GM21423 (cell line): Measurements from ENCODE around the gene GNL2.
A peak's percentile ranks its signal among the peaks of the same experiment; 100 is the strongest.
"Not testable (repeated sequence)": the region's sequence is repeated elsewhere in the genome, so short reads cannot be mapped to it uniquely, and the experiment has no call there.

Experiments
- ATAC-seq: cut with Tn5 transposase; IDR thresholded peaks from one replicate; pipeline ENCODE4 v1.9.1; 2021; ENCODE audit warnings: mild to moderate bottlenecking, moderate library complexity; ENCODE audit not compliant: unreplicated experiment

GNL2 gene

DNA sequence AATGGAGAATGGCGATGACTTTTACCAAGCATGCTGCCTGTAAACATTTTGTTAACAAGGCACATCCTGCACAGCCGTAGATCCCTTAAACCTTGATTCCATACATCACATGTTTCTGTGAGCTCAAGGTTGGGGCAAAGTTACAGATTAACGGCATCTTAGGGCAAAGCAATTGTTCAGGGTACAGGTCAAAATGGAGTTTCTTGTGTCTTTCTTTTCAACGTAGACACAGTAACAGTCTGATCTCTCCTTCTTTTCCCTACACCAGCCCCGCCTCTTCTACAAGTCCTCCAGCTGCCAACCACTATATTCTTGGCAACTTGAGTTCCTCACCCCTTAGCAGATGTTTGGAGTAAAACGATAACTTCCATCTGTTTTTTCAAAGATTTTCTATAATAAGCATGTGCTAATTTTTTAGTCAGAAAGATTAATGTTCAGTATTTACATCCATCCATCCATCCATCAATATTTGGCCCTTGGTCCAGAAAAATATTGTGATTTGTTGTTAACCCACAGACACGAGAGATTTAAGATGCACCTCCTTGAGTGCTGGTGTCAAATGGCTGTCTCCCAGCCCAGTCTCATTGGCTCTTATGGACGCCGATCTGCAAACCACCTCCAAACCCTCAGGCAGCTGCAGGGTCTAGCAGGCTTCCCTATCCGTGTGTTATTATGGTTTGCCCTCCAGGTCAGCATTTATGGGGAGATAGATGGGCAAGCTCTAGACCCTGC lies 35.2 kb downstream of the GNL2 start:
- ATAC-seq, result no peak

DNA sequence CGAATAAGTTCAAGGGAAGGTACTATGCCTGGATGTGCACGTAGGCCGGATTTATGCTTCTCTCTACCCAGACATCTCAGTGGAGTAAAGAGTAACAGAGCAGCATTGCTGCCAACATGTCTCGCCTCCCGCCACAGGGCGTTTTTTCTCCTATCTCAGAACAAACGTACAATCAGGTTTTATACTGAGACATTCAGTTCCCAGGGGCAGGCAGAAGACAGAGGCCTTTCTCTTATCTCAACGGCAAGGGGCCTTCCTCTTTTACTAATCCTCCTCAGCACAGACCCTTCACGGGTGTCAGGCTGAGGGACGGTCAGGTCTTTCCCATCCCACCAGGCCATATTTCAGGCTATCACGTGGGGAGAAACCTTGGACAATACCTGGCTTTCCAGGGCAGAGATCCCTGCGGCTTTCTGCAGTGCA lies 35.8 kb downstream of the GNL2 start:
- not testable (repeated sequence) for ATAC-seq

DNA sequence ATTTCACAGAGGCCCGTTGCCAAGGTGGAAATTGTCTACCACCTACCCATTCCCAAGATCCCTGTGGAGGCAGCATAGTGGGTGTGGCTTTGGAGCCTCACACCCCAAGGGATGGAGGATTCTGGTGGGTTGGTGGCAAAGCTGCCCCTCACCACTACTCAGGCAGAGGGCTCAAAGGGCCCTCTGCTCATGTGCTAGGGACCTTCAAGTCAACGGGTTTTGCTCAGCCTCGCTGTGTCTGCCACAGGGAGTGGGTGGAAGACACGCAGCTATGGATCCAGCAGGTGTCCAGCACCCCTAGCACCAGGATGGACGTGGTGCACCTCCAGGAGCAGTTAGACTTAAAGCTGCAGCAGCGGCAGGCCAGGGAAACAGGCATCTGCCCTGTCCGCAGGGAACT lies 36.7 kb downstream of the GNL2 start:
- no peak for ATAC-seq

DNA sequence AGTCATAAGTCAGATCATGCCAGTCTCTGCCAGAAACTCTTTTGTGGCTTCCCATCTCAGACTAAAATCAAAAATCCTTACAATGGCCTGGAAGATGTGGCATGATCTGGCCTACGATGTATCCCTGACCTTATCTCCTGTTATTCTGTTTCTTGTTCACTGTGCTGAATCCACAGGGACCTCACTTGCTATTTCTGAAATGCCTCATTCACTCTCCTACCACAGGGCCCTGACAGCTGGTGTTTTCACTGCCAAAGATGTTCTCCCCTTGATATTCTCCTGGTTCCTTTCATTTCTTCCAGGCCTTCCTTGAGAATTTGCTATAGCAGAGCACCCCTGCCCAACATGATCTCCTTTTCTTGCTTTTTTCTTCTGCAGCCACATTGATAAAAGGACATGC lies 37.3 kb downstream of the GNL2 start:
- no peak for ATAC-seq

DNA sequence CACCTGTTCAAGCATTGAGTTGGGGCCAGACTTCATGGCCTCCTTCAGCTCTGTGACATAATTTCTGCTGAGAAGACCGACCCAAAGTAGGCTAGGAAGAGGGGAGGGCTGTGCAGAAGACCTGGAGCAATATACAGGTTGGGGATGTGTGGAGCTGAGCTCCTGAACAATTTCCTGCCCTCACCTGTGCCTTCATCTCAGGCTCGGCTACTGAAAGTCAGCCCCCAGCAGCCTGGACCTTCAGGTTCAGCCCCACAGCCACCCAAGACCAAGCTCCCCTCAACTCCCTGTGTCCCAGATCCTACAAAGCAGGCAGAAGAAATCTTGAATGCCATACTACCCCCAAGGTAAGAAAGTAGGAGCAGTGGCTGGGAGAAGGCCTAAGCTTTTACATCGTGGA lies 38.3 kb downstream of the GNL2 start:
- ATAC-seq, result no peak

DNA sequence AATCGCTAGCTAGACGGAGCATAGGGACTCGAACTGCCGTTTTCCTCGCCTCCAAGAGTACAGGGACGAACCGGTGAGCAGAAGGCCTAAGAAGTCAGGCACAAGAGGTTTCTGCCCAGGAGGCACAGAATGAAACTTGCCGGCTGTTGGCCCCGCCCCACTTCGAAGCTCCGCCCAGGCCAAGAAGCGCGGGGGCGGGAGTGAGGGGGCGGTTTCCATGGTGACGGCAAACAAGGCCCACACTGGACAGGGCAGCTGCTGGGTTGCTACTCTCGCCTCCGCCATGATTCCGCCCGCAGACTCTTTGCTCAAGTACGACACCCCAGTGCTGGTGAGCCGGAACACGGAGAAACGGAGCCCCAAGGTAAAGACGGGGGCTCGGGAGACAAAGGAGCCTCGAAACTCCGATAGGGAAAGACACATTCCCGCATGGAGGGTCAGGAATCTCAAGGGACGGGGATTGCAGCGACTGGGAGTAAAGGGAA lies 39.0 kb downstream of the GNL2 start, which contains the start of gene DNALI1:
Gene DNALI1 (plus strand): TSS at position 229 of the 485 bp plus-strand sequence. CDS start 55 bp downstream, at position 284.
- no peak for ATAC-seq

DNA sequence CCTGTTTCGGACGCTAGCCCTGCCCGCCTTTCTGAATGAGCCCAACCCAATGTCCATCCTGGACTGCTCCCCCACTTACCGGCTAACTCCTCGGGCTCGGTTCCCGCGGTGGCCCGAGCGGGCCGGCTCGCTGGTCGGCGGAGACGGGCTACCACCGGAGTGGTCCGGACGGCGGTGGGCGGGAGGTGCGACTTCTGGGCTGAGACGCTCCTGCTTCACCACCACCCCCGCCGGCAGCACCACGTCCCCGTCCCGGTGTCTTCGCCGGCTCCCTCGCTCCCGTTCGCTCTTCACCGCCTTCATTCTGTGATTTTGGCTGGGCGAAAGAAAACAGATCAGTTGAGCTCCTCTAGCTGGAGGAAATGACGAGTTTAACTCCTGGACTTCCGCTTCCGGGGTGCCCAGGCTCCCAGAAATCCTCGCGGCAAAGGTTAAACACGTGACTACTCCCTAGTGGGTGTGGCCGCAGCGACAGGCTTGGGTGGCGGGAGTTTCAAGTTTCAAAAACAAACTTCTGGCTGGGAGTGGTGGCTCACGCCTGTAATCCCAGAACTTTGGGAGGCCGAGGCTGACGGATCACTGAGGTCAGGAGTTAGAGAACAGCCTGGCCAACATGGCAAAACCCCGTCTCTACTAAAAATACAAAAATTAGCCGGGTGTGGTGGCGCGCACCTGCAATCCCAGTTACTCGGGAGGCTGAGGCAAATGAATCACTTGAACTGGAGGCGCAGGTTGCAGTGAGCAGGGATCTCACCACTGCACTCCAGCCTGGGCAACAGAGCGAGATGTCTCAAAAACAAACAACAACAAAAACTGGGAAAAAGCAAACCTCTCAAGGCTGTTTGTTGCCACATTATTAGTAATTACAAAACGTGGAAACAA lies 41.6 kb downstream of the GNL2 start, which contains the start of gene SNIP1:
Gene SNIP1 (minus strand): TSS at position 367 of the 882 bp plus-strand sequence. CDS start 64 bp downstream, at position 303.
- ATAC-seq, result peak; percentile 84

DNA sequence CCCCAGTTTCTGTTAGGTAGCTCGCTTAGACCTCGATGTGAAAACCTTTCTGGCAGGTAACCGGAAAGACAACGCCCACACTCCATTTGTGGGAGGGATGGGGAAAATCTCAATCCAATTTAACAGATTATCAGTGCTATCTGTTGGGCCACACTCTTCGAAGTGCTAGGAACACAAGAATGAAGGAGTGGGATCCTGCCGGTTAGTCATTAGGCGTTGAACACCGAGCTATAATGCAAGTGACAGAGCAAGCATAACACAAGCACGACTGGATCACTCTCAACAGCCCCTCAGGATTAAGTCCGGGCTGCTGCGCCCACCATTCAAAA lies 42.2 kb downstream of the GNL2 start:
- ATAC-seq, result no peak

DNA sequence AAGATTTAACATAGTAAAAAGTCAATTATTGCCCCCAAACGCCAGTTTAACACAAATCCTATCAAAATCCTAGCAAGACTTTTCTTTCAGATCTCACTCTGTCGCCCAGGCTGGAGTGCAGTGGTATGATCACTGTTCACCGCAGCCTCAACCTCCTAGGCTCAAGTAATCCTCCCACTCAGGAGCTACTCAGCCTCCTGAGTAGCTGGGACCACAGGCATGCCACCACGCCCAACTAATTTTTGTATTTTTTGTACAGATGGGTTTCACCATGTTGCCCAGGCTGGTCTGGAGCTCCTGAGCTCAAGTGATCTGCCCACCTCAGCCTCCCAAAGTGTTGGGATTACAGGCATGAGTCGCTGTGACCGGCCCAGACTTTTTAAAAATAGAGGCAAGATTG lies 46.4 kb downstream of the GNL2 start:
- no peak for ATAC-seq

DNA sequence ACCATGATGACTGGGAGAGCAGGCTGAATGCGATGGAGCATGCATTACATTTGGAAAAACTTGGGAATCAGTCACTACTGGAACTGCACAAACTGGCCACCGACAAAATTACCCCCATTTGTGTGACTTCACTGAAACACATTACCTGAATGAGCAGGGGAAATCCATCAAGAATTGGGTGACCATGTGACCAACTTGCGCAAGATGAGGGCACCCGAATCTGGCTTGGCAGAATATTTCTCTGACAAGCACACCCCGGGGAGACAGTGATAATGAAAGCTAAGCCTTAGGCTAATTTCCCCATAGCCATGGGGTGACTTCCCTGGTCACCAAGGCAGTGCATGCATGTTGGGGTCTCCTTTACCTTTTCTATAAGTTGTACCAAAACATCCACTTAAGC lies 50.7 kb downstream of the GNL2 start:
- no peak for ATAC-seq

DNA sequence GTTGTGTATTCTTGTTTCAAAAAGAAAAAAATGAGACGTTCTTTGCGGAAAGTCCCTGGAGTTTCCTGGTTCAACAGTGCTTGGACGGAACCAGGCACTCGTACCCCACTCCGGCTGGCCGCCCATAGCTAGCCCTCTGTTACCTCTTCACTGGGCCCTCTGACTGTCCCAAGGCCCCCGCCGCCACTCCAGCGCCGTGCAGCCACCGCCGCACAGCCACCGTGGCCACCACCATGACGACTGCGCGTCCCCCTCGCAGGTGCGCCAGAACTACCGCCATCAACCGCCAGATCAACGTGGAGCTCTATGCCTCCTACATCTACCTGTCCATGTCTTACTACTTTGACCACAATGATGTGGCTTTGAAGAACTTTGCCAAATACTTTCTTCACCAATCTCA lies 51.2 kb downstream of the GNL2 start:
- no peak for ATAC-seq

DNA sequence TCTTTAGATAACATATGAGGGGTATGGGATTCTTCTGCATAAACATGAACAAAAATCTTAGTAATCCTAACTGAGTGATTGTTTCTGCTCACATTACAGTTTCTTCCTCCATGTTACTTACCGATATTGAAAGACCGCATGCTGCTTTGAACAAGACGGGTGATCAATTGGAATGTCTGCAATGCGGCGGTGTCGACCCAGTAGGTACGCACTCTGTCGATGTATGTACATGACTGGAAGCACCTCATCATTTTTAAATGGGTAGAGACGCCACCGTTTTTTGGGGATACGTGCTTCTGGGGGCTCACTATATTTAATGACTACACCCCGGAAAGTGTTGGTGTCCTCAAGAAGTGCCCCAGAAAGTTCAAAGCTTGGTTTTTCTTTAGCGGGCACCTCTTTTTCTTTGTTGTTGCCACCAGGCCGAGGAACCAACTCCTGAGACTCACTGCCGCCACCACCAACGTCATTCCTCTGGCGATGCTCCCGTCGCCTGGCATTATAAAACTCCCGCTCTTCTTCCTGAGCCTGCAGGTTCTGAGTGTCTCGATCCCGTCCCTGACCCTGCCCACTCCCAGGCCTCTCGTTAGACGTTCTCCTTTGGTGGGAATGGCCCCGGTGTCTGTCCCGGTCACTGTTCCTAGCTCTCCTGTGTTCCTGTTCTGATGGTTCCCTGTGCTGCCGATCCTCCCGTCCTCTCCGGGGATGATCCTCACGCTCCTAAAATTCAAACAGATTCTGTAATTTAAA lies 55.5 kb downstream of the GNL2 start:
- no peak for ATAC-seq

DNA sequence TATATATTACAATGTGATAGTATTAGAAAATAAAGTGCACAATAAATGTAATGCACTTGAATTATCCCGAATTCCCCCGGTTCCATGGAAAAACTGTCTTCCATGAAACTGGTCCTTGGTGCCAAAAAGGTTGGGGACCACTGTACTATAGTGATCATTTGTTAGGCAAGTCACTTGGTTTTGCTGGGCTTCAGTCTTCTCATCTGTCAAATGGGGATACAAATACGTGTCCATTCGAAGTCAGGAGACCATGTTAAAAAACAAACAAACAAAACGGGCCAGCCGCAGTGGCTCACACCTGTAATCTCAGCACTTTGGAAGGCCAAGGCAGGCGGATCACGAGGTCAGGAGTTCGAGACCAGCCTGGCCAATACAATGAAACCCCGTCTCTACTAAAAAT lies 56.6 kb downstream of the GNL2 start:
- not testable (repeated sequence) for ATAC-seq

DNA sequence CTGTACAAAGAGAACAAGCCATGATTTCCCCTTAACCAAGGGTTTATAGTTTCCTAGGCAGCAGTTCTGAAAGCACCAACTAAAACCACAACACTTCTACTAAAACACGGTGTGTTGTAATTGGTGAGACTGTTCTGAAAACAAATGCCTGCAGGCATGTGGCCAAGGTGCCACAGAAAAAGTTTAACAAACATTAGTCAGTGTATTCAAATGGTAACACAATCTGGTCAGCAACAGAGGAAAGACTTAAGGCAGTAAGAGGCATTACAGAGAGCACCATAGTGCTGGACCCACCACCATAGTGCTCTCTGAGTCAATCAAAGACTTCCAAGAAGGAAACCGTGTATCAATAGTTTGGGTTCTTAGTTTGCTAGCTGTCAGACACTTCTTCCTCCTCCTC lies 58.4 kb downstream of the GNL2 start:
- ATAC-seq, result no peak

DNA sequence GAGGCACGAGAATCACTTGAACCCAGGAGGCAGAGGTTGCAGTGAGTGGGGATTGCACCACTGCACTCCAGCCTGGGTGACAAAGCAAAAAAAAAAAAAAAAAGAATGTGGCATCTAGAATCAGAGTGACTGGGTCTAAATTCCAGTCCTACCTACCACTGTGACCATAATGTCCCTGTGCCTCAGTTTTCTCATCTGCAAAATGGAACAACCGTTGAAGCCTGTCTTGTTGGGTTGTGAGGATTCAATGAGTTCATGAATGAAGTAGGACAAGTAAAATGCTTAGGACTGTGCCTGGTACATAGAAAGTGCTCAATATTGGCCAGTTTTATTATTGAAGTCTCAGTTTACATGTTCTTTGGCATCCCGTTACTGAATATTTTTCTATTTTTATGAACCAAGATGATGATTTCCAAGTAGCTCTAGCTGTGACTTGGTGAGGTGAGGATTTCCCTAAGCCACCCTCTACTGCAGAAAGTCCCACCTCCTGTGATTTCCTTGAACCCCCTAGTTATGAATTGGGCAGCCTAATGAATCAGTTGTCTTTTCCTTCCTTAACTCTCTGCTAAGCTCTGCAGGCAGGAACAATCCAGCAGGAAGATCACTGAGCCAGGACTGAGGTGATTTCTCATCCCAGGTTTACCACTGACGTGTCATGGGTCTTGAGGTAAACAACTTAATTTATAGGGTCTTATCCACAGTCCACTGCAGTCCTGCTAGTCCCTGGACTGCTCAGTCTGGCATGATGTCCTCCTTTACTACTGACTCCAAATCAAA lies 62.2 kb downstream of the GNL2 start:
- ATAC-seq, result no peak

DNA sequence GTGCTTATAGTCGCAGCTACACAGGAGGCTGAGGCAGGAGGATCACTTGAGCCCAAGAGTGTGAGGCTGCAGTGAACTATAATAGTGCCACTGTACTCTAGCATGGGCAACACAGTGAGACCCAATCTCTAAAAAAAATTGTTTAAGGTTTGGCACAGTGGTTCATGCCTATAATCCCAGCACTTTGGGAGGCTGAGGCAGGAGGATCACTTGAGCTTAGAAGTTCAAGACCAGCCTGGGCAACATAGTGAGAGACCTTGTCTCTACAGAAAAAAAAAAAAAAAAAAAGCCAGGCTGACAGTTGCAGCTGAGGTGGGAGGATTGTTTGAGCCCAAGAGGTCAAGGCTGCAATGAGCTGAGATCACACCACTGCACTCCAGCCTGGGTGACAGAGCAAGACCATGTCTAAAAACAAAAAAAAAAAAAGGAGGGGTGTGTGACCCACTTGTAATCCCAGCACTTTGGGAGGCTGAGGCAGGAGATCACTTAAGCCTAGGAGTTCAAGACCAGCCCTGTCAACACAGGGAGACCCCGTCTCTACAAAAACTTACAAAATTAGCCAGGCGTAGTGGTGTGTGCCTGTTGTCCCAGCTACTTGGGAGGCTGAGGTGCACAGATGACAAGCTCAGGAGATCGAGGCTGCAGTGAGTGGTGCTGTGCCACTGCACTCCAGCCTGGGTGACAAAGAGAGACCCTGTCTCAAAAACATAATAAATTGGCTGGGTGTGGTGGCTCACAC lies 63.1 kb downstream of the GNL2 start:
- not testable (repeated sequence) for ATAC-seq

DNA sequence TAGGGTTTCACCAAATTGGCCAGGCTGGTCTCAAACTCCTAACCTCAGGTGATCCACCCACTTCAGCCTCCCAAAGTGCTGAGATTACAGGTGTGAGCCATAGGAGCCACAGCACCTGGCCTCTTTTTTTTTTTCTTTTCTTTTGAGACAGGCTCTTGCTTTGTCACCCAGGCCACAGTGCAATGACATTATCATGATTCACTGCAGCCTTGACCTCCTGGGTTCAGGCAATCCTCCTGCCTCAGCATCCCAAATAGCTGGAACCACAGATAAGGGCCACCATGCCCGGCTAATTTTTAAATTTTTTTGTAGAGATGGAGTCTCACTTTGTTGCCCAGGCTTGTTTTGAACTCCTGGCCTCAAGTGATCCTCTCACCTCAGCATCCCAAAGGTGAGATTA lies 65.8 kb downstream of the GNL2 start:
- not testable (repeated sequence) for ATAC-seq

DNA sequence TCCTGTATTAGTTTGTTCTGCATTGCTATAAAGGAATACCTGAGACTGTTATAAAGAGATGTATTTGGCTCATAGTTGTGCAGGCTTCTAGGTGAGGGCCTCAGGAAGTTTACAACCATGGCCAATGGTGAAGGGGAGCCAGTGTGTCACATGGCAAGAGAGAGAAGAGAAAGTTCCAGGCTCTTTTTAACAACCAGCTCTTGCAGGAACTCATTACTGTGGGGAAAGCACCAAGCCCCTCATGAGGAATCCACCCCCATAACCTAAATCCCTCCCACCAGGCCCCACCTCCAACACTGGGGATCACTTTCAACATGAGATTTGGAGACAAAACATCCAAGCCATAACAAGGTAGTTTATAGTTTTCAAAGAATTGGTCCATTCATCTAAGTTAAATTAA lies 76.1 kb downstream of the GNL2 start:
- ATAC-seq, result no peak

DNA sequence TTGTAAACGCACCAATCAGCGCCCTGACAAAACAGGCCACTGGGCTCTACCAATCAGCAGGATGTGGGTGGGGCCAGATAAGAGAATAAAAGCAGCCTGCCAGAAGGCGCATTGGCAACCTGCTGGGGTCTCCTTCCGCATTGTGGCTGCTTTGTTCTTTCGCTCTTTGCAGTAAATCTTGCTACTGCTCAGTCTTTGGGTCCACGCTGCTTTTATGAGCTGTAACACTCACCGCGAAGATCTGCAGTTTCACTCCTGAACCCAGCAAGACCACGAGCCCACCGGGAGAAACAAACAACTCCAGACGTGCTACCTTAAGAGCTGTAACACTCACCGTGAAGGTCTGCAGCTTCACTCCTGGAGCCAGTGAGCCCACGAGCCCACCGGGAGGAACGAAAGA lies 76.8 kb downstream of the GNL2 start:
- not testable (repeated sequence) for ATAC-seq

DNA sequence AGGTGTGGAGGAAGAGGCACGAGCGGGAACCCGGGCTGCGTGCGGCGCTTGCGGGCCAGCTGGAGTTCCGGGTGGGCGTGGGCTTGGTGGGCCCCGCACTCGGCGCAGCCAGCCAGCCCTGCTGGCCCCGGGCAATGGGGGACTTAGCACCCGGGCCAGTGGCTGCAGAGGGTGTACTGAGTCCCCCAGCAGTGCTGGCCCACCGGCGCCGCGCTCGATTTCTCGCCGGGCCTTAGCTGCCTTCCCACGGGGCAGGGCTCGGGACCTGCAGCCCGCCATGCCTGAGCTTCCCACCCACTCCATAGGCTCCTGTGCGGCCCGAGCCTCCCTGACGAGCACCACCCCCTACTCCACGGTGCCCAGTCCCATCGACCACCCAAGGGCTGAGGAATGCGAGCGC lies 77.5 kb downstream of the GNL2 start:
- not testable (repeated sequence) for ATAC-seq
